ENCODE data around the gene HNRNPH2.

DNA sequence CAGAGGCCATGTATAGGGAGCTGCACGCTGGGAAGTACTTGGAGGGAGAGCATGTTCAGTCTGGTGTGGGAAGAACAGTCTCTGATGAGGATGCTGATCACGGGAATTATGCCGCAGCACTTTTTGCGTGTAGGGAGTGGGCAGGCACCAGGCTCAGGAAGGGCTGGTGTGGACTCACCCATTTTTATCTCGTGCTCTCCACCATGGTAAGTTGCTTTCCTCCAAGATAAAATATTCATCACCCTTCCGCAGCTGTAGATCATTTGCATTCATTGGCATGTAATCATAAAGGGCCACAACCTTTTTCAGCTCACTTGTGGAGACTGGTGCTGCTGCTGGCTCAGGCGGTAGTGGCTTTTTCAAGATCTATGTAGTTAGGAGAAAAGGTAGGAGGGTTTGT, 47.6 kb upstream of the HNRNPH2 start:
- TF ChIP-seq GABPA (IDR thresholded peaks at IDR 0.05 in 1 of 2, conservative IDR thresholded peaks at IDR 0.05 in 1 of 2) (no peak), TAF1 (conservative IDR thresholded peaks at IDR 0.05) (no peak), RAD21 (IDR thresholded peaks at IDR 0.05) (no peak), CTCF (IDR thresholded peaks at IDR 0.05; ENCODE audit: low read depth, low read length, missing input control) (no peak), JUND (IDR thresholded peaks at IDR 0.05) (no peak), YY1 (IDR thresholded peaks at IDR 0.05) (no peak)
- TF ChIP-seq, protein P1, sequence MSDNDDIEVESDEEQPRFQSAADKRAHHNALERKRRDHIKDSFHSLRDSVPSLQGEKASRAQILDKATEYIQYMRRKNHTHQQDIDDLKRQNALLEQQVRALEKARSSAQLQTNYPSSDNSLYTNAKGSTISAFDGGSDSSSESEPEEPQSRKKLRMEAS (IDR thresholded peaks at IDR 0.05), result no peak

Measured in liver (tissue), 3 donors.